ENCODE data around the gene STK4.

Gene STK4

DNA sequence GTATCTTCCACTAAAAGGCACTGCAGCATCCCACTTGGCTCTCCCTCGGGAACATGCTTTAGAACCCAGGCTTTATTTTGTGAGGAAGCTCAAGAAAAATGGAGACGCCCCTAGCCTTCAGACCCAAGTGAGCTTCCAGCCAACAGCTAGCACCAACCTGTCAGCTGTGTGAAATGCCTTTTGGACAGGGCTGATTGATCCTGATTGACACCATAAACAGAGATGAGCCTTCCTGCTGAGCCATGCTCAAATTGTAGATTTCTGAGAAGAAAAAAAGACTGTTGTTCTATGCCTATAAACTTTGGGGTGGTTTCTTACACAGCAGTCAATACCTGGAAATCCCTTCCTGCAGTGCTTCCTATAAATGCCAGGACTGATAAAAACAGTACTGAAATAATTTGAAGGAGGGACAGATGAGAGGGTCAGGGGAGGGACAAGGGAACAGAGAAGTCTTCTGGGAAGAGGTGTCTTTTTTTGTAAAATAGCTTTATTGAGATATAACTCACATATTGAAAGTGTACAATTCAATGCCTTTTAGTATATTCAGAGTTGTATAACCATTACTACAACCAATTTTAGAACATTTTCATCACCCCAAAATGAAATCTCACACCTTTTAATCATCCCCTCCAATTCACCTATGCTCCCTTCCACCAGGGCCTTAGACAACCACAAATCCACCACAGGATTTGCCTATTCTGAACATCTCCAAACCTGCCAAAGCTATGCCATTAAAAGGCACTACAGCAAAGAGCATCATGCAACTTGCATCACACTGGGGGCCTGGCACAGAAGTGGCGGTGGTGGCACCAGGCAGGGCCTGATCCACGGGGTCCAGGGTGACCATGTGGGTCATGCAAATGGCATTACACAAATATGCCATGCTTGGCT is 2.7 kb upstream of the STK4 start:
- DNase-seq (ENCODE audit: low read depth) = peak; percentile 45
- TF ChIP-seq, protein P1, sequence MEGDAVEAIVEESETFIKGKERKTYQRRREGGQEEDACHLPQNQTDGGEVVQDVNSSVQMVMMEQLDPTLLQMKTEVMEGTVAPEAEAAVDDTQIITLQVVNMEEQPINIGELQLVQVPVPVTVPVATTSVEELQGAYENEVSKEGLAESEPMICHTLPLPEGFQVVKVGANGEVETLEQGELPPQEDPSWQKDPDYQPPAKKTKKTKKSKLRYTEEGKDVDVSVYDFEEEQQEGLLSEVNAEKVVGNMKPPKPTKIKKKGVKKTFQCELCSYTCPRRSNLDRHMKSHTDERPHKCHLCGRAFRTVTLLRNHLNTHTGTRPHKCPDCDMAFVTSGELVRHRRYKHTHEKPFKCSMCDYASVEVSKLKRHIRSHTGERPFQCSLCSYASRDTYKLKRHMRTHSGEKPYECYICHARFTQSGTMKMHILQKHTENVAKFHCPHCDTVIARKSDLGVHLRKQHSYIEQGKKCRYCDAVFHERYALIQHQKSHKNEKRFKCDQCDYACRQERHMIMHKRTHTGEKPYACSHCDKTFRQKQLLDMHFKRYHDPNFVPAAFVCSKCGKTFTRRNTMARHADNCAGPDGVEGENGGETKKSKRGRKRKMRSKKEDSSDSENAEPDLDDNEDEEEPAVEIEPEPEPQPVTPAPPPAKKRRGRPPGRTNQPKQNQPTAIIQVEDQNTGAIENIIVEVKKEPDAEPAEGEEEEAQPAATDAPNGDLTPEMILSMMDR (IDR thresholded peaks at IDR 0.05; ENCODE audit: insufficient read depth, low read depth, low read length, missing control alignments) = no peak
- H3K4me3 ChIP-seq (ENCODE audit: low read depth, low read length) = no peak overlapping the region

DNA sequence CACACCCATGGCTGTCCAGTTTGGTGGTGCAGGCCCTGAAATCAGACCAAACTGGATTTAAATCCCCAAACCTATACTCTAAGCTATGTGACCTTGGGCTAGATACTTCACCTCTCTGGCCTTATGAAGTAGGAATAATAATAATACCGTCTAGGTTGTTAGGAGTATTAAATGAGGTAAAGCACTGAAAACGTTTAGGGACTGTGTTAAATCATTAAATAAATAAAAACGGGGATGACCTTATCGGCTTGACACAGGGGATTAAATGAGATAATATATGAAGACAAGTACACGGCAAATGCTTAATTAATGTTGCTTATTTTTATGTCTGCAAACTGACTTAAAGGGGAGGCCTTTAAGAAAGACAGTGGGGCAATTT is 672 bp upstream of the STK4 start:
- no peak for DNase-seq (ENCODE audit: low read depth)
- TF ChIP-seq, protein P1 (IDR thresholded peaks at IDR 0.05; ENCODE audit: insufficient read depth, low read depth, low read length, missing control alignments) = no peak
- H3K4me3 ChIP-seq (ENCODE audit: low read depth, low read length) = peak overlapping the region; percentile 93

- peak; percentile 76 for DNase-seq (ENCODE audit: low read depth)
- TF ChIP-seq, protein P1 (IDR thresholded peaks at IDR 0.05; ENCODE audit: insufficient read depth, low read depth, low read length, missing control alignments) = no peak
- peak overlapping the region; percentile 93 for H3K4me3 ChIP-seq (ENCODE audit: low read depth, low read length)
Observed at GRCh38 chr20:44967207-44967807, 995 bp downstream of the STK4 start.

DNA sequence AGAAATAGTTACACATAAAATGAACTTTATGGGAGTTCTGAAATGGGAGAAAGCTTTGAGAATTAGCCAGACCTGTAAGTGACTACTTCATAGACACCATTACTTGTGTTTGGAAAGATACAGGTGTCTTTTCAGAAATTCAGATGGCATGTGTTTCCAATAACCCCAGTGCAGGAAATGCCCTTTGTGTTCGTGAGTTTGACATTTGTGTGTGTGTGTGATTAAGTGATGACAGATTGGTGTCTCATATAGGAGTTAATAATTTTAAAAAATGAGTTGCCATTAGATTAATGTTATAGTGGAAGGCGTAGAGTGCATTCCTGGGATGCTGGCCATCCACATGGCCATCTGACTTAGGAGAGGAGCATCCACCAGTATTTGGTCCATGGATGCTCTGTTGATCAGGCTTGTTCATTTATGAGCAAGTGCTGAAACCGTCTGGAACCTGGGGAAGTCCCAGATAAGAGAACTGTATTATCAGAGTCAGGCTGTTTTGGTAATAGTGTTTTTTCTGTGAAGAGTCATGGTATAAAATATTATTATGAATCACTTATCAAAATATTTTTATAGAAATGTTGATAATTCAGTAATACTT is 3.1 kb downstream of the STK4 start:
- H3K4me3 ChIP-seq (ENCODE audit: low read depth, low read length) = peak overlapping the region; percentile 93
- TF ChIP-seq, protein P1 (IDR thresholded peaks at IDR 0.05; ENCODE audit: insufficient read depth, low read depth, low read length, missing control alignments) = no peak
- DNase-seq (ENCODE audit: low read depth) = peak; percentile 60

GRCh38 chr20:44970243-44970757 is 4.0 kb downstream of the STK4 start:
- TF ChIP-seq, protein P1 (IDR thresholded peaks at IDR 0.05; ENCODE audit: insufficient read depth, low read depth, low read length, missing control alignments) = no peak
- H3K4me3 ChIP-seq (ENCODE audit: low read depth, low read length) = peak overlapping the region; percentile 93
- DNase-seq (ENCODE audit: low read depth) = peak; percentile 52

- TF ChIP-seq, protein P1 (IDR thresholded peaks at IDR 0.05; ENCODE audit: insufficient read depth, low read depth, low read length, missing control alignments) = no peak
- H3K4me3 ChIP-seq (ENCODE audit: low read depth, low read length) = peak overlapping the region; percentile 93; the same call in 1 of the 2 replicates
- DNase-seq (ENCODE audit: low read depth) = no peak
Observed at GRCh38 chr20:44973053-44973452, 6.7 kb downstream of the STK4 start.
